Mucosa of descending colon (tissue), 3 donors: ENCODE data around the gene PRKAB1. TPM values are rescaled to one million over a fixed set of nuclear protein-coding genes. Genes with fewer than 3 reads are reported as not detected.
A peak's percentile ranks its signal among the peaks of the same experiment; 100 is the strongest.

Experiments
- ATAC-seq: fragments of 200-7000 bp; cut with Tn5 transposase; one replicate; pipeline ENCODE4 v1.9.1; 2020; ENCODE audit warnings: mild to moderate bottlenecking, moderate library complexity
- DNase-seq, 3 donors: peaks; one replicate each; pipeline ENCODE4 v3.0.0-alpha.2; 2020
- H3K36me3 ChIP-seq: fragments of 200-600 bp; one replicate; pipeline ENCODE4 v1.8.0; 2021; ENCODE audit warnings: low read depth, mild to moderate bottlenecking
- H3K4me1 ChIP-seq: fragments of 200-600 bp; one replicate; pipeline ENCODE4 v1.8.0; 2021; ENCODE audit warnings: low read depth, mild to moderate bottlenecking
- H3K4me3 ChIP-seq: fragments of 200-600 bp; one replicate; pipeline ENCODE4 v1.8.0; 2021; ENCODE audit warnings: mild to moderate bottlenecking
- H3K9me3 ChIP-seq: fragments of 200-600 bp; one replicate; pipeline ENCODE4 v1.8.0; 2021; ENCODE audit warnings: mild to moderate bottlenecking
- intact Hi-C, 2 donors: fragments of 100-400 bp; cut with DNase I in 1 of 2; cut with micrococcal nuclease in 1 of 2; formaldehyde crosslinking; loops; one replicate each; pipeline versions ENCODE4 v1.11.0 to v1.11.1; 2022; cut with DNase I, micrococcal nuclease
- total RNA-seq, 3 donors: library from RNA; stranded (reverse); fragmentation: NEBNext Ultra II Directional in 2 of 3; extraction: Animal tissue kit (Norgen Biotek cat#: 25700) in 2 of 3; gene quantifications; one replicate each; pipeline versions ENCODE4 v1.2.1 to v1.2.4, GENCODE V29; 2021 to 2023
- TF ChIP-seq, protein P1 (sequence below): fragments of 200-600 bp; IDR thresholded peaks from one replicate; pipeline ENCODE4 v1.8.0; 2022; ENCODE audit warnings: antibody characterized with exemption, mild to moderate bottlenecking
- donor health status: DM: no; HTN: no; CAD: no; lungs with moderate emphysema.
- donor health status: DM: no; HTN: no; CAD: no.
- donor health status: DM: no; HTN: yes; CAD: no.

Gene PRKAB1
- total RNA-seq, 3 donors from 2014 or later = 63.8 to 127 (median 90.1) TPM

DNA sequence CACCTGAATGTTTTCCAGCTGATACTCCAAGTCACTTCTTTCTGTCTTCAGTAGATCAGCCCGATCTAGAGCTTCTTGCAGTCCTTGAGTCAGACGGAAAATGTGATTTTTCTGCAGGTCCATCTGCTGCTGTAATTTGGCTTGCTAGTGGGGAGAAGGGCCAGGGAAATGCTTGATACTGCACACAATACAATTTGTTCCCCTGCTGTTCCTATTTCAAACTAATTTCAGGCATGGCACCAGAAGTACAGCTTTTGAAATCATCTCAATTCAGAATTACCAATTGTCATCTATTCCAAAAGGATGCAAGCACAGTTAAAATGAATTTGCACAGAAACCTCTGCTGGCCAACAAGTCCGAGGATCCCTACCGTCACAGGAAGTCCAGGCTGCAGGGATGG lies 53.4 kb downstream of the PRKAB1 start:
- no peaks in the 10 kb centered on the region for H3K36me3 ChIP-seq
- intact Hi-C loops = no loop called here
- H3K4me3 ChIP-seq = no peak overlapping the region
- DNase-seq (no peak), ATAC-seq (no peak)
- TF ChIP-seq, protein P1, sequence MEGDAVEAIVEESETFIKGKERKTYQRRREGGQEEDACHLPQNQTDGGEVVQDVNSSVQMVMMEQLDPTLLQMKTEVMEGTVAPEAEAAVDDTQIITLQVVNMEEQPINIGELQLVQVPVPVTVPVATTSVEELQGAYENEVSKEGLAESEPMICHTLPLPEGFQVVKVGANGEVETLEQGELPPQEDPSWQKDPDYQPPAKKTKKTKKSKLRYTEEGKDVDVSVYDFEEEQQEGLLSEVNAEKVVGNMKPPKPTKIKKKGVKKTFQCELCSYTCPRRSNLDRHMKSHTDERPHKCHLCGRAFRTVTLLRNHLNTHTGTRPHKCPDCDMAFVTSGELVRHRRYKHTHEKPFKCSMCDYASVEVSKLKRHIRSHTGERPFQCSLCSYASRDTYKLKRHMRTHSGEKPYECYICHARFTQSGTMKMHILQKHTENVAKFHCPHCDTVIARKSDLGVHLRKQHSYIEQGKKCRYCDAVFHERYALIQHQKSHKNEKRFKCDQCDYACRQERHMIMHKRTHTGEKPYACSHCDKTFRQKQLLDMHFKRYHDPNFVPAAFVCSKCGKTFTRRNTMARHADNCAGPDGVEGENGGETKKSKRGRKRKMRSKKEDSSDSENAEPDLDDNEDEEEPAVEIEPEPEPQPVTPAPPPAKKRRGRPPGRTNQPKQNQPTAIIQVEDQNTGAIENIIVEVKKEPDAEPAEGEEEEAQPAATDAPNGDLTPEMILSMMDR = no peak
- H3K4me1 ChIP-seq = peaks cover 10% of the 10 kb centered on the region
- H3K9me3 ChIP-seq = no peaks in the 10 kb centered on the region

DNA sequence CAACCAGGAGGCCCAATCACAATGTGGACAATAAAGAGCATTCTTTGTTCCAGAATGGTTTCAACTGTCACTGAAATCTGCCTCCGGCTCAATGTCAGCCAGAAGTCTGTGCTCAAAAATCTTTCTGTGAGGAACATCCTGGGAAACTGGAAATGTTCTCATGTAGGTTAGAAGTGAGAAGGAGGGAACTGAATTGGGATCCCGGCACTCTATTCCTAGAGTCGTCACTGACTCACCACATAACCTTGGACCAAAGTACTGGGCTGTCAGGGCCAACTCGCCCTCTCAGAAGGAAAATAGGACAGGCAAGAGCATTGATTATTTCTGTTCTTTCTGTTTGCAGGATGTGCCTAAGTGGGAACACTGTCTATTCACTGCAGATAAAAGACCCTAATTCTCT lies 57.6 kb downstream of the PRKAB1 start:
- Histone ChIP-seq H3K36me3 (no peaks in the 10 kb centered on the region), H3K4me3 (no peak overlapping the region), H3K9me3 (no peaks in the 10 kb centered on the region), H3K4me1 (no peaks in the 10 kb centered on the region)
- no peak for DNase-seq
- intact Hi-C loops = no loop called here
- TF ChIP-seq, protein P1 = no peak
- peak; percentile 72 for ATAC-seq

DNA sequence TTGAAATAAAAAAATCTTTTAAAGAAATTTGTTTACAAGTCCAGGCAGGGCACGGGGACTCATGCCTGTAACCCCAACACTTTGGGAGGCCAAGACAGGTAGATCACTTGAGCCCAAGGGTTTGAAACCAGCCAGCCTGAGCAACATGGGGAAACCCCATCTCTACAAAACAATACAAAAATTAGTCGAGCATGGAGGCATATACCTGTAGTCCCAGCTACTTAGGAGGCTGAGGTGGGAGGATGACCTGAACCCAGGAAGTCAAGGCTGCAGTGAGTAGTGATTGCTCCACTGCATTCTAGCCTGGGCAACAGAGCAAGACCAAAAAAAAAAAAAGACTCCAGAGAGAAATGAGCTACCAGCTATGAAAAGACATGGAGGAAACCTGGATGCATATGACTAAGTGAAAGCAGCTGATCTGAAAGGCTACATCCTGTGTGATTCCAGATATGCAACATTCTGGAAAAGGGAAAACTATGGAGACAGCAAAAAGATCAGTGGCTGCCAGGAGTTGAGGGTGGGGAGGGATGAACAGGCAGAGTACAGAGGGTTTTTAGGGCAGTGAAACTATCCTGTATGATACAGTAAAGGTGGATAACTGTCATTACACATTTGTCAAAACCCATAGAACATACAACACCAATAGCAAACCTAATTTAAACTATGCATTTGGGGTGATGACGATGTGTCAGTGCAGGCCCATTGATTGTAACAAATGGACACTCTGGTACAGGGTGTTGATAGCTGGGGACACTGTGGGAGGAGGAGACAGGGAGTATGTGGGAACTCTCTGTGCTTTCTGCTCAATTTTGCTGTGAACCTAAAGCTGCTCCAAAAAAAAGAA lies 59.9 kb downstream of the PRKAB1 start:
- ATAC-seq = no peak
- TF ChIP-seq, protein P1 = no peak
- intact Hi-C loops = no loop called here

DNA sequence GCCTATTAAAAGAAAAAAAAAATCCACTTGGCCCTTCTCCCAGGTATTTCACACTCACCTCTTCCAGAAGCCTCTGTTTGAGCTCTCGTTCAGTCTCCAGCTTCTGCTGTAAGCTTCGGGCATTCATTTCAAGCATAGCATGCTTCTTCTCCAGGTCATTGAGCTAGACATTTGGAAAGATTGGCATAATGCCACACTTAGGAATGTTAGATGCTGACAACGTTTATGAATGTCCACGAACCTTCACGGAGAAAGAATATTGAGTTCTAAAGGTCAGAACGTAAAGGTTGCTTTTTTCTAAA lies 60.5 kb downstream of the PRKAB1 start:
- intact Hi-C loops = no loop called here
- ATAC-seq (no peak), DNase-seq (no peak)
- no peaks in the 10 kb centered on the region for H3K9me3 ChIP-seq
- no peak overlapping the region for H3K4me3 ChIP-seq
- H3K4me1 ChIP-seq = no peaks in the 10 kb centered on the region
- TF ChIP-seq, protein P1 = no peak
- H3K36me3 ChIP-seq = no peaks in the 10 kb centered on the region

More for the DNA sequence above, 59.9 kb downstream of the PRKAB1 start:
- H3K36me3 ChIP-seq = no peaks in the 10 kb centered on the region
- no peaks in the 10 kb centered on the region for H3K9me3 ChIP-seq
- H3K4me3 ChIP-seq = no peak overlapping the region
- H3K4me1 ChIP-seq = no peaks in the 10 kb centered on the region
- no peak for DNase-seq

DNA sequence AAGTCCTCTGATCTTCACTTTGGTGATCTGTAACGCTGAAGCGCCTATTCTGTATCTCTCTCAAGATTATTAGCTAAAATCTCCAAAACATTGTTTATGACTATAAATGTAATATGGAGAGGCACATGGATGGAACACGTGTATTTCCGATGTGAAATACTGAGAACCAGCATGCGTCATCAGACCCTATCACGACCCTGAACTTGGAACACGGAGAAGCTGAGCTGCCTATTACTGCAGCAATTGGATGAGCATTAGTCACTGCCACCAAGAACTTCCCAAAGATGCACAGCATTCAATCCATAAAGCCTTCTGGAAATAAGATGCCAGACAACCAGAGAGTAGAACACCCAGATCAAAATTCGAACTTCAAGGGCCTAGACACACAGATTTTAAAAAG lies 61.9 kb downstream of the PRKAB1 start:
- no peak for ATAC-seq
- intact Hi-C loops = no loop called here

More for the DNA sequence above, 61.9 kb downstream of the PRKAB1 start:
- Histone ChIP-seq H3K9me3 (no peaks in the 10 kb centered on the region), H3K4me1 (no peaks in the 10 kb centered on the region), H3K36me3 (no peaks in the 10 kb centered on the region), H3K4me3 (no peak overlapping the region)
- DNase-seq = no peak
- TF ChIP-seq, protein P1 = no peak
